C4-2B (cell line): Measurements from ENCODE around the gene CALHM6.

Experiments used
- ZFX ChIP-seq: fragments of 450-650 bp; IDR thresholded peaks from 2 replicates; pipeline ENCODE4 v1.6.1; 2017
- TF ChIP-seq, protein P1 (sequence below): fragments of 450-650 bp; conservative IDR thresholded peaks from 2 replicates; pipeline ENCODE4 v1.5.1; 2017; ENCODE audit warnings: mild to moderate bottlenecking

- TF ChIP-seq, protein P1, sequence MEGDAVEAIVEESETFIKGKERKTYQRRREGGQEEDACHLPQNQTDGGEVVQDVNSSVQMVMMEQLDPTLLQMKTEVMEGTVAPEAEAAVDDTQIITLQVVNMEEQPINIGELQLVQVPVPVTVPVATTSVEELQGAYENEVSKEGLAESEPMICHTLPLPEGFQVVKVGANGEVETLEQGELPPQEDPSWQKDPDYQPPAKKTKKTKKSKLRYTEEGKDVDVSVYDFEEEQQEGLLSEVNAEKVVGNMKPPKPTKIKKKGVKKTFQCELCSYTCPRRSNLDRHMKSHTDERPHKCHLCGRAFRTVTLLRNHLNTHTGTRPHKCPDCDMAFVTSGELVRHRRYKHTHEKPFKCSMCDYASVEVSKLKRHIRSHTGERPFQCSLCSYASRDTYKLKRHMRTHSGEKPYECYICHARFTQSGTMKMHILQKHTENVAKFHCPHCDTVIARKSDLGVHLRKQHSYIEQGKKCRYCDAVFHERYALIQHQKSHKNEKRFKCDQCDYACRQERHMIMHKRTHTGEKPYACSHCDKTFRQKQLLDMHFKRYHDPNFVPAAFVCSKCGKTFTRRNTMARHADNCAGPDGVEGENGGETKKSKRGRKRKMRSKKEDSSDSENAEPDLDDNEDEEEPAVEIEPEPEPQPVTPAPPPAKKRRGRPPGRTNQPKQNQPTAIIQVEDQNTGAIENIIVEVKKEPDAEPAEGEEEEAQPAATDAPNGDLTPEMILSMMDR, result no peak
- no peak for TF ChIP-seq ZFX
These were observed 13.6 kb upstream of the CALHM6 start for GRCh38 chr6:116447496-116448011.
